Hepatocyte (in vitro differentiated cells): Measurements from ENCODE around the gene SOS1. TPM values are rescaled to one million over a fixed set of nuclear protein-coding genes. Genes with fewer than 3 reads are reported as not detected.
"Not testable (repeated sequence)": the region's sequence is repeated elsewhere in the genome, so short reads cannot be mapped to it uniquely, and the experiment has no call there.

ENCODE experiments used
- DNase-seq: peaks from one replicate; pipeline ENCODE4 v3.0.0-alpha.2; 2016; ENCODE audit warnings: low spot score
- H2AFZ ChIP-seq: fragments of 200-600 bp; sonication (generic); 2 replicates; pipeline ENCODE4 v1.6.0; 2016; ENCODE audit warnings: antibody characterized with exemption, mild to moderate bottlenecking
- H3K27ac ChIP-seq: fragments of 200-600 bp; sonication (generic); 2 replicates; pipeline ENCODE4 v1.5.1; 2016; ENCODE audit warnings: mild to moderate bottlenecking
- H3K27me3 ChIP-seq: fragments of 200-600 bp; sonication (generic); 2 replicates; pipeline ENCODE4 v1.6.1; 2016
- H3K36me3 ChIP-seq: fragments of 200-600 bp; sonication (generic); replicated peaks from 2 replicates; pipeline ENCODE4 v1.5.1; 2016; ENCODE audit warnings: low read depth; ENCODE audit not compliant: insufficient read depth
- H3K4me1 ChIP-seq: fragments of 200-600 bp; sonication (generic); 2 replicates; pipeline ENCODE4 v1.5.1; 2016; ENCODE audit warnings: mild to moderate bottlenecking, moderate library complexity; ENCODE audit not compliant: insufficient read depth
- H3K4me2 ChIP-seq: fragments of 200-600 bp; sonication (generic); 2 replicates; pipeline ENCODE4 v1.6.0; 2016
- H3K4me3 ChIP-seq: fragments of 200-600 bp; sonication (generic); 2 replicates; pipeline ENCODE4 v1.5.1; 2016; ENCODE audit warnings: mild to moderate bottlenecking
- H3K79me2 ChIP-seq: fragments of 200-600 bp; sonication (generic); 2 replicates; pipeline ENCODE4 v1.6.0; 2017; ENCODE audit warnings: mild to moderate bottlenecking
- H3K9me2 ChIP-seq: fragments of 200-600 bp; sonication (generic); replicated peaks from 2 replicates; pipeline ENCODE4 v1.6.0; 2017; ENCODE audit warnings: mild to moderate bottlenecking; ENCODE audit not compliant: insufficient read depth
- H3K9me3 ChIP-seq: fragments of 200-600 bp; sonication (generic); 2 replicates; pipeline ENCODE4 v1.5.1; 2016; ENCODE audit warnings: low read depth, mild to moderate bottlenecking
- H4K20me1 ChIP-seq: fragments of 200-600 bp; sonication (generic); 2 replicates; pipeline ENCODE4 v1.6.0; 2016; ENCODE audit warnings: mild to moderate bottlenecking; ENCODE audit not compliant: insufficient read depth, poor library complexity, severe bottlenecking
- EZH2 ChIP-seq: fragments of 200-600 bp; sonication (generic); IDR thresholded peaks from 2 replicates; pipeline ENCODE4 v1.6.1; 2016; ENCODE audit warnings: antibody characterized with exemption, mild to moderate bottlenecking, borderline replicate concordance
- EZH2phosphoT487 ChIP-seq: fragments of 200-600 bp; sonication (generic); IDR thresholded peaks from one replicate; pipeline ENCODE4 v1.6.1; 2018; ENCODE audit warnings: antibody characterized with exemption, mild to moderate bottlenecking, low read depth, moderate library complexity; ENCODE audit not compliant: unreplicated experiment, severe bottlenecking
- WGBS: methylation state at CpG from one replicate; pipeline ENCODE4 v1.1.6; 2016; ENCODE audit warnings: low lambda C conversion rate; ENCODE audit errors: missing lambda C conversion rate; 5-methylcytosine and 5-hydroxymethylcytosine counted together
- polyA plus RNA-seq: library from polyadenylated mRNA; unstranded; fragments of >200 nt; fragmentation: Nextera tagmentation; extraction: Ambion mirVana; gene quantifications from 2 replicates; pipeline ENCODE4 v1.2.1, GENCODE V29; 2016
- total RNA-seq: library from RNA; depleted of rRNA; stranded (reverse); fragments of >200 nt; gene quantifications from 2 replicates; pipeline ENCODE4 v1.2.3, GENCODE V29; 2014
- TF ChIP-seq, protein P1 (sequence below): fragments of 200-600 bp; sonication (generic); IDR thresholded peaks from 2 replicates; pipeline ENCODE4 v1.5.1; 2016; ENCODE audit warnings: antibody characterized with exemption, mild to moderate bottlenecking; ENCODE audit not compliant: poor library complexity

Gene SOS1
- total and polyA plus RNA-seq, 2 experiments from 2014 or later = 11.9 to 48.4 TPM

DNA sequence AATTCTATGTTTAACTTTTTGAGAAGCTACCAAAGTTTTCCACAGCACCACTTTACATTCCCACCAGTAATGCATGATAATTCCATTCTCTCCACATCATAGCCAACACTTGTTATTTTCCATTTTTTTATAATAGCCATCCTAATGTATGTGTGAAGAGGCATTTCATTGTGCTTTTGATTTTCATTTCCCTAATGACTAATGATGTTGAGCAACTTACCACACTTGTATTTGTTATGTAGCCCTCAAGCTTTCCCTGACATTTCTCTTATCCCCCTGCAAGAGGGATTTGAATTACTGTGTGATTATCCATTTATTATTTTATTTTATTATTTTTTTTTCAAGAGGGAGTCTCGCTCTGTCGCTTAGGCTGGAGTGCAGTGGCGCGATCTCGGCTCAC, 23.6 kb upstream of the SOS1 start:
- Histone ChIP-seq H3K27ac (no peak overlapping the region), H3K36me3 (no peaks in the 10 kb centered on the region), H3K79me2 (no peaks in the 10 kb centered on the region), H3K4me2 (no peak overlapping the region), H3K9me2 (no peaks in the 10 kb centered on the region), H4K20me1 (no peaks in the 10 kb centered on the region), H3K4me1 (peaks cover 3% of the 10 kb centered on the region), H2AFZ (no peak overlapping the region), H3K9me3 (no peaks in the 10 kb centered on the region), H3K4me3 (no peak overlapping the region), H3K27me3 (no peaks in the 10 kb centered on the region)
- TF ChIP-seq EZH2 = no peak
- TF ChIP-seq, protein P1, sequence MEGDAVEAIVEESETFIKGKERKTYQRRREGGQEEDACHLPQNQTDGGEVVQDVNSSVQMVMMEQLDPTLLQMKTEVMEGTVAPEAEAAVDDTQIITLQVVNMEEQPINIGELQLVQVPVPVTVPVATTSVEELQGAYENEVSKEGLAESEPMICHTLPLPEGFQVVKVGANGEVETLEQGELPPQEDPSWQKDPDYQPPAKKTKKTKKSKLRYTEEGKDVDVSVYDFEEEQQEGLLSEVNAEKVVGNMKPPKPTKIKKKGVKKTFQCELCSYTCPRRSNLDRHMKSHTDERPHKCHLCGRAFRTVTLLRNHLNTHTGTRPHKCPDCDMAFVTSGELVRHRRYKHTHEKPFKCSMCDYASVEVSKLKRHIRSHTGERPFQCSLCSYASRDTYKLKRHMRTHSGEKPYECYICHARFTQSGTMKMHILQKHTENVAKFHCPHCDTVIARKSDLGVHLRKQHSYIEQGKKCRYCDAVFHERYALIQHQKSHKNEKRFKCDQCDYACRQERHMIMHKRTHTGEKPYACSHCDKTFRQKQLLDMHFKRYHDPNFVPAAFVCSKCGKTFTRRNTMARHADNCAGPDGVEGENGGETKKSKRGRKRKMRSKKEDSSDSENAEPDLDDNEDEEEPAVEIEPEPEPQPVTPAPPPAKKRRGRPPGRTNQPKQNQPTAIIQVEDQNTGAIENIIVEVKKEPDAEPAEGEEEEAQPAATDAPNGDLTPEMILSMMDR = no peak
- no peak for TF ChIP-seq EZH2phosphoT487
- no peak for DNase-seq
- 98% methylated on average over 5 of the region's 5 CpGs for WGBS

DNA sequence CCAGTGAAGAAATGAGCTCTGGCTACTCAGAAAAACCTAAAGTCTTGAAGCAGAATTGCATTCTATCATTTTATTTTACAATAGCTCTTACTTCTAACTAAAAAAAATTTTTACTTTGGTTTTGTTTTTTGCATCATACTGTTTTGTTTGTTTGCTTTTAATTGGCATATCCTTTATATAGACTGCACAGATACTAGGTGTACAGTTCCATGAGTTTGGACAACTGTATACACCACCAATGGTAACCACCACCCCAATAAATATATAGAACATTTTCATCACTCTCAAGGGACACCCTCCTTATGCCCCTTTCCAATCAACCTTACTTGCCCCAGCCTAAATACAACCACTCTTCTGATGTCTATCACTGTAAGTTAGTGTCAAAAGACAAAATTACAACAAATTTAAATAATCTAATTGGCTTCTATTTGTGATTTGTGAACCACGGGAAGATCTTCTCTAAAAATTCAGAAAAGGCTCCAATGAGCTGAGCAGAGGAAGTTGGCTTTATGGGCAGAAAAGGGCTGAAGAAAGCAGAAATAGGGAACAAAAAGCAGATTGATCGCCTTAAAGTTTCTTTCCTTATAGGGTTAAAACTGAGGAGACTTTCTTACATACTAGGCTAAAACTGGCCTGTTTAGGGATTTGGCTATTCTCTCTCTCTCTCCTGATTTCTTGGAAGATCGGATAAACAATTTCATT, 22.2 kb upstream of the SOS1 start:
- Histone ChIP-seq H2AFZ (no peak overlapping the region), H3K9me2 (no peaks in the 10 kb centered on the region), H3K27ac (no peak overlapping the region), H4K20me1 (no peaks in the 10 kb centered on the region), H3K36me3 (no peaks in the 10 kb centered on the region), H3K9me3 (no peaks in the 10 kb centered on the region), H3K27me3 (no peaks in the 10 kb centered on the region), H3K4me3 (no peak overlapping the region), H3K4me2 (no peak overlapping the region), H3K79me2 (no peaks in the 10 kb centered on the region), H3K4me1 (peaks cover 7% of the 10 kb centered on the region)
- whole genome bisulfite sequencing = 90% methylated on average over 3 of the region's 3 CpGs
- TF ChIP-seq EZH2phosphoT487 (no peak), EZH2 (no peak)
- TF ChIP-seq, protein P1 = no peak
- DNase-seq = no peak

DNA sequence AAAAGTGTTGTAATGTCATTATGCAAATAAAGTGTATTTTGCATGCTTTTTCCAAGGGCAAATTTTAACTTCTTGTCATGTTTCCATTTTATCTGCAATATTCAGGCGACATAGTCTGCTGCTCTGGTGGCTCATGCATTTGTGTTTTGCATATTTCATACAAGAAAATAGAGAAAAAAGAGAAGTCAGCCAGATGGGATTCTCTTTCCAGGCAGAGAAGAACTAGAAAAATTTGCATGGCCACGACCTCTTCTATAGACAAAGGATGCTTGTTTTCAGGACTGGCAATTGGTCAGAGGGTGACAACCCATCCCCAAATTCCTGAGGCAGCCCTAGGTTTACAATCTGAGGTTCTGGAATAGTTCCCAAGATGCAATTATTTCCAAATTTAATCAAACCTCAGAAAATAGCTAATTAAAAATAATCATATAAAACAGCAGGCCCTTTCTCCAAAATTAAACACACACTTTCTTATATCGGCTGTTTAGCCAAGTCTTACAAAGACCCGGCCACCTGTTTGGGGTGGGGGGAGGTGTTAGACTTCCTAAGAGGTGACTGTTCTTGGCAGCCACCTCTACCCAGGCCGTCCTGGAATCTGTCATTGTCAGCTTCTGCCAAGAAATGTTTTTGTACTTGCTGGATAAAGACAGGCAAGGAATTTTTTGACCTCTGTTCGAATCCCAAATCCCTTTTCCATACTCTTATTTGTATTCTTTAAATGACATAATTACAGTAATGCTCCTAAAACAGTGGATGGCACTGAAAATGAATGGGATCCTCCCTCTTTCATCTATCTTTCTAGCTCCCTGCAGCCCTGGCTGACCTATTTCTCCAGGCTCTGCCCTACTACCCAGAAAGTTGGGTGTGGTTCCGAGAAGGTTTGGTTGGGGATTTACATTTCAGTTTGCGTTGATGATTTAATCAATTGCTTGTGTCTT, 20.8 kb upstream of the SOS1 start:
- Histone ChIP-seq H3K4me2 (no peak overlapping the region), H3K4me1 (peaks cover 7% of the 10 kb centered on the region), H4K20me1 (no peaks in the 10 kb centered on the region), H3K4me3 (no peak overlapping the region), H3K79me2 (no peaks in the 10 kb centered on the region), H3K9me2 (no peaks in the 10 kb centered on the region), H3K27ac (no peak overlapping the region), H3K9me3 (no peaks in the 10 kb centered on the region), H3K36me3 (no peaks in the 10 kb centered on the region), H3K27me3 (no peaks in the 10 kb centered on the region), H2AFZ (no peak overlapping the region)
- WGBS = 65% methylated on average over 8 of the region's 8 CpGs
- DNase-seq = no peak
- TF ChIP-seq EZH2phosphoT487 (no peak), EZH2 (no peak)
- TF ChIP-seq, protein P1 = no peak

DNA sequence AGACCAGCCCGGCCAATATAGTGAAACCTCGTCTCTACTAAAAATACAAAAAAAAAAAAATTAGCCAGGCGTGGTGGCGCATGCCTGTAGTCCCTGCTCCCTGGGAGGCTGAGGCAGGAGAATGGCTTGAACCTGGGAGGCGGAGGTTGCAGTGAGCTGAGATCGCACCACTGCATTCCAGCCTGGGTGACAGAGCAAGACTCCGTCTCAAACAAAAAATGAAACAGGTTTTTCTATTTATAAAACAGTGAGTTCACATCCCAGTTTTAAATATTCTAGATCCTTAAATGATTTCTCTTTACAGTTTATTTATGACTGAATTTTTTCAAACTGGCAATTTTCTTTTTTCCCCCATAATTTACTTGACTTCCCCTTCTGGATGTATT, 20.1 kb upstream of the SOS1 start:
- not testable (repeated sequence) for H3K9me3 ChIP-seq, H3K79me2 ChIP-seq, H3K4me3 ChIP-seq, H3K27ac ChIP-seq, DNase-seq, H3K36me3 ChIP-seq, H4K20me1 ChIP-seq, H3K4me1 ChIP-seq, H3K27me3 ChIP-seq, H3K9me2 ChIP-seq, H3K4me2 ChIP-seq, H2AFZ ChIP-seq
- WGBS = 91% methylated on average over 7 of the region's 7 CpGs
